ENCODE measurements around the gene HSBP1. TPM values are rescaled to one million over a fixed set of nuclear protein-coding genes. Genes with fewer than 3 reads are reported as not detected.

Gene HSBP1
- total RNA-seq, 1 donor from 2014 or later: 143 TPM

DNA sequence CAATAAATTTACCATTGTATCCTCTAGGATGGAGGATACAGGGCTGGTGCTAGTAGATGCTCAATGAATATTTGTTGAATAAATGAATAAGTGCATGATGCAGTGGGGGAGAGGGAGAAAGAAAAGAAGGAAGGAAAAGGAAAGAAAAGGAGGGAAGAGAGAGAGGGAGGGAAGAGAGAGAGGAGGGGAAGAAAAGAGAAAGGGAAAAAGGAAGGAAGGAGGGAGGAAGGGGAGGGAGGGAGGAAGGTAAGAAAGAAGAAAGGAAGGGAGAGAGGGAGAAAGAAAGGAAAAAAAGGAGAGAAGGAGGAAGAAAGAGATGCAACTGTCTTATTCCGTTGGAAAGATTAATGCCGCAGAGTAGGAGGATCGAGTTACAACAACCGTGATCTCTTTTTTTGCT, 30.4 kb downstream of the HSBP1 start:
- DNase-seq (ENCODE audit: low read depth, low spot score): no peak

DNA sequence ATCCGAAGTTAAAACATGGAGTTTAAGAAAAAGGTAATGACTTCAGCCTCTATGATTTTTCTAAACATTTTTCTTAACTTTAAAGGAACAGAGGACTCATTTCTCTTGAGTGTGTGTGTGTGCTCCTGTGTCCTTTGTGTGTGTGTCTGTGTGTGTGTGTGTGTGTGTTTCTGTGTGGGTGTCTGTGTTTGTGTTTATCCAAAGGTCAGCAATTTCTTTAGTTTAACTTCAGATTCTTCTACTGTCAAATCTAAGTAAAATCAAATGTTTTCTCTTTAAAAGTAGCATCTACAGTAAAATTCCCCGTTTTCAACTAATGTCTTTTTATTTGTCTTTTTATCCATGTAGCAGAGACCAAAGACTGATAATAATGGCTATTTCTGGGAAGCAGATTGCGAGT, 31.8 kb downstream of the HSBP1 start:
- no peak for DNase-seq (ENCODE audit: low read depth, low spot score)

DNA sequence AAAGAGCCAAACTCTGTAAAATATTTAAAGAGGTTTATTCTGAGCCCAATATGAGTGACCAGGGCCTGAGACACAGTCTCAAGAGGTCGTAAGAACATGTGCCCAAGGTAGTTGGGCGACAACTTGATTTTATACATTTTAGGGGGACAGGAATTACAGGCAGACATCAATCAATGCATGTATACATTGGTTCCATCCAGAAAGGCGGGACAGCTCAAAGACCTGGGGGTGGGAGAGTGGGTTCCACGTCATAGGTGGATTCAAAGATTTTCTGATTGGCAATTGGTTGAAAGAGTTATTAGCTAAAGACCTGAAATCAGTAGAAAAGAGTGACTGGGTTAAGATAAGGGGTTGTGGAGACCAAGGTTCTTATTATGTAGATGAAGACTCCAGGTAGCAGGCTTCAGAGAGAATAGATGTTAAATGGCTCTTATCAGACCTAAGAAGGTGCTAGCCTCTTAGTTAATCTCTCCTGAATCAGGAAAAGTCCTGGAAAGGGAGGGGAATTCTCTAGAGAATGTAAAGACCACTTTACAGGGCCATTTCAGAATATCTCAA, 32.4 kb downstream of the HSBP1 start:
- DNase-seq (ENCODE audit: low read depth, low spot score): no peak

DNA sequence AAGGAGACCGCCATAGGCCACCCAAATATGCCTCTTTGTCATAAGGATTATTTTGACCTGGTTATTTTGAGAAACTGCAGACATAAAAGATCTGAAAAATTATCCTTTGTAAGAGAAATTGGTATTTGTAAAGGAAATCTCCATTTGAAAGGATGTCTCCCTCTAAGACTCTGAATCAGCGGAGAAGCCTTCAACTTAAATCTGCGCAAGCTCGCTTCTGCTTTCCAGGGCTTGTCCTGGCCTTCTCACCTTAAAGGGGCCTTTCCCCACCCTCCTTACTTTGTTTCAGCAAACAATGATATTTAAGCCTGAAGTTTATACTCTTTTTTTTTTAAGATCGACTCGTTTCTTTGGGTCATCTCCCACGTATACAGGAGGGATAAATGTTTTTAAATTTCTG, 34.5 kb downstream of the HSBP1 start:
- no peak for DNase-seq (ENCODE audit: low read depth, low spot score)

DNA sequence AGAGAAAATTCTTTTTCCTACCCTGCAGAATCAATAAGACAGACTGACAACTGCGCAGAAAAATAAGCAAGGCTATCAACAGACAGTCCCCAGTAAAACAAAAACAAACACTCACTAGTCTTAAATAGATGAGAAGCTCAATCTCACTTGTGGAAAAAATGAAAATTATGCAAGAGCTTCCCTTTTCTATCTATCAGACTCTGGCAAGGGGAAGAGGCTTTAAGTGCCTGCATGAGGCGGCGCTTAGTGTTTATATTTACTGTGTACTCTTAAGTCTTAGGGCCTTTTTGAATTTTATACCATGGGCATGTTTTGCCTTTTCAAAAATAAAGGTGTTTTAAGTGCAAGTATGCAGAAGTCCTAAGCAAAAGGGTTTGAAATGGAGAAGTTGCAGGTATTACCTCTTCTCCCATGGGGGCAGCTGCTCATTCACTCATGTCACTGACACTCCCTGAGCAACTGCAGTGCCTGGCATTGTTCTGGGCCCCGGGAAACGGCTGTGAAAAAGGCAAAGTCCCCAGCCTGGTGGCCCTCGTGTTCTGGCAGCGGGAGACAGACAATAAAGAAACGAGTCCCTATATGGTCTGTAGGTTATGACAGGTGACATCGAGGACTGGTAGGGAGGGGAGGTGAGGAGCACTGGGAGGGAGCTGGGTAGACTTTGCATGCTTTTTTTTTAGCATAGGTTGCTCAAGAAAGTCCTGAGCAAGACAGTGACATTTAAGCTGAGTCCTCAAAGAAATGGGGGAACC, 35.2 kb downstream of the HSBP1 start:
- no peak for DNase-seq (ENCODE audit: low read depth, low spot score)

DNA sequence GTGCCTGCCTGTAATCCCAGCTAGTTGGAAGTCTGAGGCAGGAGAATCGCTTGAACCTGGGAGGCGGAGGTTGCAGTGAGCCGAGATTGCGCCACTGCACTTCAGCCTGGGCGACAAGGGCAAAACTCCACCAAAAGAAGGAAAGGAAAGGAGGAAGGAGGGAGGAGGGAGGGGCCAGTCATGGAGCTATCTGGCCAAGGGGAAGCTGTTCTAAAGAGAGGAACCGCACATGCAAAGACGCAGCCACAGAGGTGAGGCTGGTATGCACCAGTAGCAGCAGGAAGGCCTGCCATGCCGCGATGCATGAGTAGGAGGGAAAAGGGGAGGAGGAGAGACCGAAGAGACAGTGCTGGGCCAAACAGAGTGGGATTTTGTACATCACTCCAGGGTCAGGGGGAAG, 35.9 kb downstream of the HSBP1 start:
- no peak for DNase-seq (ENCODE audit: low read depth, low spot score)

DNA sequence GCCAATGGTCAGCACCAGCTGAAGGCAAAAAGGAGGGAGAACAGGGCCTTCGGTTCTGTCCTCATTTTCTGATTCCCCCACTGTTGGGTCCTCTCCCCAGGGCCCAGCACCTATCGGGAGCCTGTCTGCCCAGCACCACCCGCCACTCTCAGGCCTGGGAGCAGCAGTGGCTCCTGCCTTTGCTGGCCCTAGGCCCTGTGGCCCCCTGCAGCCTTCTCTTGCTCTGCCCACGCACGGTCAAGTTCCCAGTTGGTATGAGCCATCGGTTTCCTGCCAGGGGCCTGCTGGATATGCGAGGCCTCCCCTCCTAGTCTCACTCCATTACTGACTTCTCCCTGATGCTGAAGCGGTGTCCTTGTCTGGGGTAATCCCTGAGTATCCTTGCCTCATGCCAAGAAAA, 37.5 kb downstream of the HSBP1 start:
- DNase-seq (ENCODE audit: low read depth, low spot score): no peak

DNA sequence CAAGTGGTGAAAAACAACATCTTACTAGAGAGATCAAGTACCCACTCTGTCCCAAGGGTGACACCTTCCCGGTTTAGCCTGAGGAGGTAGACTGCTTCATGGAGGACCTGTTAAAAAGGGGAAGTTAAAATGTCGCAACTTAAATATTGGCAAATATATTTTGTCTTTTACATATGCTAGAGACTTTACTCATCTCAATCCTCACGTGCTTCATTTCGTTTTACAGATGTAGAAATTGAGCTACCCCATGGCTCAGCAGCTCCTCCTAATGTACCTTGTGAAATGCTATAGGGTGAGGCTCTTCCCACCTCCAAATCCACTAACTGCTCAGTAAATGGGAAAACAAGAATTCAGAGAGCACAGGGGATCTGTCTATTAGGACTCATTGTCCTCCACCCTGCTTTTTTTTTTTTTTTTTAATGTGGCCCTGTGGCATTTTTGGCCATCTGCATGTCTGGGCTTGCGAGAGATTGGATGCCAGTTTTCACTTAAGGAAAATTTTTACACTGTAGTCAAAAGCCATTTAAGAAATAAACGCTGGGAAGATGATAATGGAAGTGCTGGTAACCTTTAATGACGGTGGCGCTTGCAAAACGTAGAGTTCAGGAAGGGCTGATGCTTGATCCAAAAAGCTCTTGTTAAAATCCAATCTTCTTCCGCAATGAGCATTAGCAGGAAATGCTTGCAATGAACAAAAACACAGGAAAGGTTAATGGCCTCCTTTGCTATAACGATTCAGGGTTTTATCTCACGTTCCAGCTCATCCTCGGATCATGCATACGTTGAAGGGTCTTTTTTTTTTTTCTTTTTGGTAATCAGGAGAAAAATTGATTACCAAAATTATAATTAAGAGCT, 39.8 kb downstream of the HSBP1 start:
- DNase-seq (ENCODE audit: low read depth, low spot score): no peak

DNA sequence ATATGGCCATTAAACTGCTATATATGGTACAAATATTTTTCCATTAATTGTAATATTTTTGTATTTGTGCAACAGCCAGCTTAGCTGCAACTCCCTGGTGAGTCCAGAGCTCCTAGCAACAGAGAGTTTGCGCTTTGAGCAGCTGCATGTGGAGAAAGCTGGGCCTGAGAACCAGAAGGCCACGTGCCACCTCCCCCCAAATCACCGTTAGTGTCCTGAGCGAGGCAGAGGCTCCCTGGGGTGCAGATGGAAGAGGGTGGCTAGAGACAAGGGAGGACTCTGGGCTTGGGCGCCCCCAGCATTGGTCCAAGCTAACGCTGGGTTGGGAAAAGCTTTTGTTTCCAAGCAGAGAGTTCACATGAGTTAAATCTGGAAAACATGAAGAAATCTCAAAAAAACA, 41.6 kb downstream of the HSBP1 start:
- DNase-seq (ENCODE audit: low read depth, low spot score): no peak

DNA sequence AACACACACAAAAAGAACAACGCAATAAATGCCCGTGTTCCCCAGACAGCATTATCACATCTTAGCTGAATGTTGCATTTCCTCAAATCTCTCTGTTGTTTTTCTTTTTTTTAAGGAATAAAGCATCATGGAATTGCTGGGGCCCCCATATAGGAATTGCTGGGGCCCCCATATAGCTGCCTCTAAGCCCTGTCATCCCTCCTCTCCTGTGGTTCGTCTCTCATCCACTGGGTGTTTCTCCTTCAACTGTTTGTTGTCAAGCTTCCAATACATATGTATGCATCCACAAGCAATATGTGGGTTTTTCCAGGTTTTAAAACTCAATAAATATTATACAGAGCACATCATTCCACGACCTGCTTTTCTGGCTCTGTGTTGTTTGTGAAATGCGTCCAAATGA, 43.2 kb downstream of the HSBP1 start:
- no peak for DNase-seq (ENCODE audit: low read depth, low spot score)

DNA sequence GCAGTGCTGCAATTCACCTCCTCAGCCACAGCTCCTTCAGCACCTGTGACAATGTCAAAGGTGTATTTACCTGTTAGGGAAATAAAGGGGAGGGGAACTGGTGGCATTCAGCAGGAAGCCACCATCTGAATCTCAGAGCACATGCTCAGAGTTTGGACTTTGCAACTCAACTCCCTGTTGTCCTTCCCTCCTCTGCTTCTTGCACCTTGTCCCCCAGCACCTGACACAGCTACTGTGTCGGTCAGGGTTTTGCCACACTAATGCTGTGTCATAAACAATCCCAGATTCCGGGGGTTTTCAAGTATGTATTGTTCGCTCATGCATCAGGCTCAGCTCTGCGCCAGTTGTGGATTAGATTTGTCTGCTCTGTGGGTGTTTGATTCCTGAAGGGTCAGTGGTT, 43.7 kb downstream of the HSBP1 start:
- DNase-seq (ENCODE audit: low read depth, low spot score): no peak

DNA sequence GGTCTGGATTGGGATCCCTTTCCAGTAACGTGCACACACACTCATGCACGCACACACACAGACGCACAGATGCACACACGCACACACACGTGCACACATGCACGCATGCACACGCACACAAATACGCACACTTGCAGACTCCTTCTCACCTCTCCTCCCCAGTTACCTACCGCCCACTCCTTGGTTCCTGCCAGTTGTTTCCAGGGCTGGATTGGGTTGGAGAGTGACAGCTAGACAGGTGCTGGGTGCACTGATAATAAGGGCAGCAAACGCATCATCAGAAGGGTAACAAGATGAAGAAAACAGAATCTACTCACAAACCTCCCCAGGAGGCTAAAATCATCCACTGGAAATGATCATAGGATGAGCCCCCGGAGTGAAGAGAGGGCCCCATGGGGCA, 45.0 kb downstream of the HSBP1 start:
- no peak for DNase-seq (ENCODE audit: low read depth, low spot score)

DNA sequence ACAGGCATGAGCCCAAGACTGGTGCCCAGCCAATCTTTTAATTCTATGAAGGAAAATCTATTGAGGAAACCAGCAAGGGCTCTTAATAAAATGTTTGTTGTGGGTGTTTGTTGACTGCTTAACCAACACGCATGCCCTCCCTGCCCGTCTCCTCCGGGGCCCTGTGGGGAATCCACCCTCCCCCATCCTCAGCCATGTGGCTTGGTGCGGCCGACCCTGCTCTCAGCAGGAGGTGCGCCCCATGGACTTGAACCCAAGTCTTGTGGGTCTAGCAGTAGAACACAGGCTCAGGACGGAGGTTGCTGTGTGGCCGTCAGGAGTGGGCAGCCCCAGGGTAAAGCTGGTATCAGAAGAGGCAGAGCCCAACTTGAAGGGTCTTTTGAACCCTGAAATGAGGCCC, 46.1 kb downstream of the HSBP1 start:
- DNase-seq (ENCODE audit: low read depth, low spot score): no peak

DNA sequence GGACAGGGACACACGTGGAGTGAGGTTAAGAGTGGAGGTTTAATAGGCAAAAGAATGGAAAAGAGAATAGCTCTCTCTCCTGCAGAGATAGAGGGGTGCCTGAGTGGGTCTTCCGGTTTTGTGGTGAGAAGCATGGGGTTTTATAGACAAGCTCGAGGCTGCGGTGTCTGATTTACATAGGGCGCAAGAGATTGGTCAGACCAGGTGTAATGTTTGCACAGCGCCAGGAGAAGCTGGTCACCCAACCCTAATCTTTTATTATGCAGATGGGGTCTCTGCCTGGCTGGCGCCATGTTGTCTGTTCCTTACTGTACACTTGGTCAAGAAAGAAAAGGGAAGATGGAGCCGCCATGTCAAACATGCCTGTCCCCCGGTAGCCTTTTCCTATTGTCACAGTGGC, 46.6 kb downstream of the HSBP1 start:
- DNase-seq (ENCODE audit: low read depth, low spot score): no peak

DNA sequence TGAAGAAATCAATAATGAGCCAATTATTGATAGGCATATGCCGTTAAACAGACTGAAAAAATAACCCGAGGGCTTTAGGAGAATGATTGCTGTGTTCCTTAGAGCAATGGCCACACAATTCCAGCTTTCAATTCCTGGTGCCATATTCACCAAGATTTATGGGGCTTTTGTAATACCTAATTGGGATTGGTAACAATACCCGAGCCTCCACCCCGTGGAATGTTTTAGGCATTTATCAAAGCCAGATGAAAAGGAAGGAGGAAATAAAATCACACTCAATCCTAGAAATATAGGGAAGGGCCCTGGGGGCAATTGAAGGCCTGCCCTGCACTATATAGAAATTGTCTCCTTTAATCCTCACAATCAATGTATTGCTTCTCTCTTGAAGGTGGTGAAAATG, 49.0 kb downstream of the HSBP1 start:
- DNase-seq (ENCODE audit: low read depth, low spot score): no peak

DNA sequence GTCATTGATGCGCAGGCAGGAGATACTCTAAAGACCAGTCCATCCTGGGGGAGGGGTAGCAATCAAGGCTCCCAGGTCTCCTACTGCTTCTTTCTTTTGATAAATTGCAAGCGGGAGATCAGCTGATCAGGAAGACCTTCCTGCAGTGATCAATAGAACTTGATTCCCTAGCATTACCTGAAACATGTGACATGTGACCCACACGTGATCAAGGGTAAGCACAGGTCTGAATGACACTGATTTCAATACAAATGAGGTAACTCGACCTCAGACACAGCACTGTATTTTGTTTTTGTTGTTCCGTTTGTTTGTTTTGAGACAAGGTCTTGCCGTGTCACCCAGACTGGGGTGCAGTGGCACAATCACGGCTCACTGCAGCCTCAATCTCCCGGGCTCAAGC, 51.5 kb downstream of the HSBP1 start:
- no peak for DNase-seq (ENCODE audit: low read depth, low spot score)

DNA sequence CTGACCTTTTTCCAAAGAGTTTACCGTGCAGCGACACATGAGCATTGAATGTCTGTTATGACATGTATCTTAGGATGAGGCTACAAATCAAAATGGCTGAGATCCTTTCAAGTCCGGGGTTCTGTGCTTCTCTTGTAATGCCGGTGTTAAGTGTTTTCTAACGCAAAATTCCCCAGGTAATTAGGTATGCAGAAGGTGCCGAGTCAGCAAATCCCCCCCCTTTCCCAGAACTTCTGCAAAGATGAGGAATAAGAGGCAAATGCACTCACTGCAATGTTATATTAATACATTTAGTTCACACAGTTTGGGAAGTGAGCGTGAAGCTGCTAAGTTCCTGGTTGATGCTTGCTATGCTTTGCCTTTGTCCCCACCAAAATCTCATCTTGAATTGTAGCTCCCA, 54.9 kb downstream of the HSBP1 start:
- DNase-seq (ENCODE audit: low read depth, low spot score): no peak

DNA sequence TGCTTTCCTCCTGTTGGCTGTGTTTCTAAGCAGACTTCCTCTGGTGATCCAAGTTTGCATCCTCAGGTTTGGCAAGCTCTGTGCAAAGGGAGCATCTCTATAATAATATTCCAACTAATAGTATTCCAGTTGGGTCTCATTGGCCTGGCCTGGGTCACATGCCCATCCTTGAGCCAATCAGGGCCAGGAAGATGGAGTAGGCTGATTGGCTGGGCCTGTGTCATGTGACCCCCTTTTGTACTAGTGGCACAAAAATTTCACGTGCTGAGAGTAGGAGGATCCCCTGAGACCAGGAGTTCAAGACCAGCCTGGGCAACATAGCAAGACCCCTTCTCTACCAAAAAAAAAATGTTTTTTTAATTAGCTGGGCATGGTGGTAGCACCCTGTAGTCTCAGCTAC, 55.9 kb downstream of the HSBP1 start:
- DNase-seq (ENCODE audit: low read depth, low spot score): no peak

All from pulmonary artery endothelial cell (primary cell).